Transverse colon (tissue), 4 donors: ENCODE data around the gene HIGD2A. TPM values are rescaled to one million over a fixed set of nuclear protein-coding genes. Genes with fewer than 3 reads are reported as not detected.

ENCODE experiments used
- DNase-seq: peaks from one replicate; pipeline ENCODE4 v3.0.0-alpha.2; 2019
- H3K27ac ChIP-seq, 4 donors: fragments of 200-600 bp; sonication (generic); 2 replicates each; pipeline ENCODE4 v1.5.1; 2016 to 2018; ENCODE audit warnings: inconsistent platforms in 4 of 4
- H3K27me3 ChIP-seq: fragments of 200-600 bp; sonication (generic); 2 replicates; pipeline ENCODE4 v1.5.1; 2017; ENCODE audit warnings: inconsistent platforms
- H3K36me3 ChIP-seq, 4 donors: fragments of 200-600 bp; sonication (generic); 2 replicates each; pipeline ENCODE4 v1.5.1; 2017 to 2019; ENCODE audit warnings: inconsistent platforms in 4 of 4
- H3K4me1 ChIP-seq, 4 donors: fragments of 200-600 bp; sonication (generic); 2 replicates each; pipeline ENCODE4 v1.5.1; 2017 to 2020; ENCODE audit warnings: inconsistent platforms in 4 of 4
- H3K4me3 ChIP-seq, 4 donors: fragments of 200-600 bp; sonication (generic); 1 replicate in 1 of 4; 2 replicates in 3 of 4; pipeline versions ENCODE4 v1.5.1 to v1.6.1; 2017 to 2019; ENCODE audit warnings: inconsistent platforms in 4 of 4
- H3K9me3 ChIP-seq, 2 donors: fragments of 200-600 bp; sonication (generic); 2 replicates each; pipeline ENCODE4 v1.5.1; 2017 to 2019; ENCODE audit warnings: inconsistent platforms in 2 of 2
- EP300 ChIP-seq: sonication (generic); formaldehyde crosslinking; IDR thresholded peaks from one replicate; pipeline ENCODE4 v1.6.1; 2017; ENCODE audit warnings: antibody characterized with exemption, low read depth
- POLR2A ChIP-seq: fragments of 450-650 bp; IDR thresholded peaks from one replicate; pipeline ENCODE4 v1.6.1; 2016; ENCODE audit warnings: antibody characterized with exemption, mild to moderate bottlenecking, moderate library complexity
- POLR2AphosphoS5 ChIP-seq, 3 donors: sonication (generic); formaldehyde crosslinking; IDR thresholded peaks; one replicate each; pipeline ENCODE4 v1.6.1; 2016; ENCODE audit warnings: antibody characterized with exemption in 3 of 3
- WGBS, 2 donors: methylation state at CpG; one replicate each; pipeline ENCODE4 v1.1.5; 2018; ENCODE audit warnings: low coverage in 1 of 2; 5-methylcytosine and 5-hydroxymethylcytosine counted together
- in situ Hi-C, 4 donors: fragments of 200-750 bp; cut with MboI; loops; one replicate each; pipeline versions ENCODE4 v1.15.0 to v1.15.1; 2017; ENCODE audit warnings: low sequenced_read_pairs in 3 of 4, low pct_ligation_motif_present in 1 of 4, low pct_unique_long_range_greater_than_20kb in 1 of 4
- intact Hi-C: fragments of 100-400 bp; cut with DNase I; formaldehyde crosslinking; loops from one replicate; pipeline ENCODE4 v1.15.1; 2023; ENCODE audit warnings: low total_unique reads
- total RNA-seq, 4 donors: library from RNA; depleted of rRNA; stranded (reverse); fragments of >200 nt; gene quantifications; one replicate each; pipeline ENCODE4 v1.1.0, GENCODE V29; 2016
- TF ChIP-seq, protein P1 (sequence below), 5 experiments: fragments of 200-600 bp in 3 of 5; fragments of 450-650 bp in 2 of 5; sonication (generic) in 3 of 5; IDR thresholded peaks; 1 replicate in 2 of 5; 2 replicates in 3 of 5; pipeline ENCODE4 v1.5.1; 2016 to 2017; ENCODE audit warnings: antibody characterized with exemption in 5 of 5, inconsistent platforms in 3 of 5, mild to moderate bottlenecking in 2 of 5, moderate library complexity in 1 of 5

The HIGD2A gene
- total RNA-seq, 4 donors from 2014 or later, result 158 to 320 (median 207) TPM

GRCh38 chr5:176365351-176366231 is 23.0 kb upstream of the HIGD2A start, which contains the start of gene ARL10:
Gene ARL10, plus strand, starts transcription at chr5:176365487. Its CDS starts 77 bp downstream, at chr5:176365564.
- Histone ChIP-seq H3K27me3 (peaks cover 16% of the 10 kb centered on the region), H3K27ac (peak within 1 kb of the TSS; percentile 56 to 85 (median 78)), H3K9me3 (no peaks in the 10 kb centered on the region), H3K4me3 (peak within 1 kb of the TSS; percentile 56 to 81 (median 65)), H3K36me3 (no peaks in the 10 kb centered on the region), H3K4me1 (peaks cover 0 to 18% (median 14%) of the 10 kb centered on the region in 4 donors)
- DNase-seq, result peak; percentile 41
- TF ChIP-seq EP300, result no peak
- in situ Hi-C loops, result no loop called here
- intact Hi-C loops, result no loop called here
- WGBS, 2 donors, result 7% methylated on average over 66 of the region's 108 CpGs; no CpG with 5 or more reads in 1 of the 2 donors

- in situ Hi-C loops (no loop called here), intact Hi-C loops (no loop called here)
- peak overlapping the region; percentile 56 to 85 (median 78) for H3K27ac ChIP-seq
- no peaks in the 10 kb centered on the region for H3K9me3 ChIP-seq
- WGBS, 2 donors, result 69 to 83% methylated on average over 1 to 38 of the region's 38 CpGs
- no peak for TF ChIP-seq POLR2A
- TF ChIP-seq POLR2AphosphoS5 (IDR thresholded peaks at IDR 0.05), result no peak
- TF ChIP-seq EP300, result no peak
- TF ChIP-seq, protein P1, sequence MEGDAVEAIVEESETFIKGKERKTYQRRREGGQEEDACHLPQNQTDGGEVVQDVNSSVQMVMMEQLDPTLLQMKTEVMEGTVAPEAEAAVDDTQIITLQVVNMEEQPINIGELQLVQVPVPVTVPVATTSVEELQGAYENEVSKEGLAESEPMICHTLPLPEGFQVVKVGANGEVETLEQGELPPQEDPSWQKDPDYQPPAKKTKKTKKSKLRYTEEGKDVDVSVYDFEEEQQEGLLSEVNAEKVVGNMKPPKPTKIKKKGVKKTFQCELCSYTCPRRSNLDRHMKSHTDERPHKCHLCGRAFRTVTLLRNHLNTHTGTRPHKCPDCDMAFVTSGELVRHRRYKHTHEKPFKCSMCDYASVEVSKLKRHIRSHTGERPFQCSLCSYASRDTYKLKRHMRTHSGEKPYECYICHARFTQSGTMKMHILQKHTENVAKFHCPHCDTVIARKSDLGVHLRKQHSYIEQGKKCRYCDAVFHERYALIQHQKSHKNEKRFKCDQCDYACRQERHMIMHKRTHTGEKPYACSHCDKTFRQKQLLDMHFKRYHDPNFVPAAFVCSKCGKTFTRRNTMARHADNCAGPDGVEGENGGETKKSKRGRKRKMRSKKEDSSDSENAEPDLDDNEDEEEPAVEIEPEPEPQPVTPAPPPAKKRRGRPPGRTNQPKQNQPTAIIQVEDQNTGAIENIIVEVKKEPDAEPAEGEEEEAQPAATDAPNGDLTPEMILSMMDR (IDR thresholded peaks at IDR 0.05), result no peak
- peak overlapping the region in 3 of 4 donors; percentile 63 to 81 (median 67) for H3K4me3 ChIP-seq
- H3K4me1 ChIP-seq, result peaks cover 0 to 17% (median 12%) of the 10 kb centered on the region in 4 donors
- H3K36me3 ChIP-seq, result no peaks in the 10 kb centered on the region
- peaks cover 16% of the 10 kb centered on the region for H3K27me3 ChIP-seq
- no peak for DNase-seq
Observed at GRCh38 chr5:176366232-176366894, 22.2 kb upstream of the HIGD2A start.

GRCh38 chr5:176368726-176369125 is 19.8 kb upstream of the HIGD2A start:
- intact Hi-C loops (no loop called here), in situ Hi-C loops (no loop called here)
- Histone ChIP-seq H3K9me3 (no peaks in the 10 kb centered on the region), H3K4me1 (peaks cover 0 to 14% (median 10%) of the 10 kb centered on the region in 4 donors), H3K27ac (no peak overlapping the region), H3K4me3 (no peak overlapping the region), H3K27me3 (peaks cover 16% of the 10 kb centered on the region), H3K36me3 (no peaks in the 10 kb centered on the region)
- TF ChIP-seq, protein P1 (IDR thresholded peaks at IDR 0.05), result no peak
- DNase-seq, result no peak
- WGBS, 2 donors, result 90 to 96% methylated on average over 8 to 12 of the region's 13 CpGs

- H3K27me3 ChIP-seq, result peaks cover 9% of the 10 kb centered on the region
- H3K27ac ChIP-seq, result no peak overlapping the region
- H3K4me3 ChIP-seq, result no peak overlapping the region
- TF ChIP-seq POLR2AphosphoS5 (IDR thresholded peaks at IDR 0.05) (no peak), POLR2A (no peak), EP300 (no peak)
- TF ChIP-seq, protein P1 (IDR thresholded peaks at IDR 0.05), result no peak
- H3K4me1 ChIP-seq, result peaks cover 0 to 8% (median 6%) of the 10 kb centered on the region in 4 donors
- DNase-seq, result no peak
- 76 to 93% methylated on average over 3 to 8 of the region's 8 CpGs for WGBS, 2 donors
- intact Hi-C loops, result no loop called here
- H3K36me3 ChIP-seq, result no peaks in the 10 kb centered on the region
- in situ Hi-C loops, result no loop called here
- H3K9me3 ChIP-seq, result no peaks in the 10 kb centered on the region
Observed at GRCh38 chr5:176369934-176370711, 18.4 kb upstream of the HIGD2A start.
